Measurements from ENCODE around the gene KPNA3. TPM values are rescaled to one million over a fixed set of nuclear protein-coding genes. Genes with fewer than 3 reads are reported as not detected.
"Not testable (repeated sequence)": the region's sequence is repeated elsewhere in the genome, so short reads cannot be mapped to it uniquely, and the experiment has no call there.

The KPNA3 gene
- polyA plus RNA-seq, 1 donor from 2014 or later, result 41.7 TPM

DNA sequence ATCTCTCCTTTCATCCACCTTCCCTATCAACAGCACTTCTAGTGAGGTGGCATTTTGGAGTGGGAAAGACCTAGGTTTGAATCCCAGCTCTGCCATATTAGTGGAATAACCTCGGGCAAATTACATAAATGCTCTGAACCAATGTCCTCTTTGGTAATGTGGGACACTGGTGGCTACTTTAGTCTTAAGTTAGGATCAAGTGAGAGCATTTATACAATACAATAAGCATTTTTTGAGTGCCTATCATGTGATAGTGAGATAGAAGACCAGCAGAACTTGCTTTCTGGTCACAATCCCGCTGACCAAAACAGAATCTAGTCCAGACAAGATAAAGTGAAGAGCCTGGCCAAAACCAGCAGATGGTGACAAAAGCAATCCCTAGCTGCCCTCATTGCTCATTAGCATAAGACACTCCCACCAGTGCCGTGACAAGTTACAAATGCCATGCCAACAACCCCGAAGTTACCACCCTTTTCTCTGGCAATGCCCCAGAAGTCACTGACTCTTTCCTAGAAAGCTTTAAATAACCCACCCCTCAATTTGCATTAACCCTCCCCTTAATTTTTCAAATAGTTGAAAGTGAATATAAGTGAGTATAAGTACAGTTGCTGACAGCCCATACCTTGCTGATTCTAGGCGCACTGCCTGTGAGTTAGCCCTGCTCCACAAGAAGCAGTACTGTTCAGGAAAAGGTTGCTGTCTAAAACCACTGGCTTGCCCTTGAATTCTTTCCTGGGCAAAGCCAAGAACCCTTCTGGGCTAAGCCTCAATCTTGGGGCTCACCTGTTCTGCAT lies 28.9 kb upstream of the KPNA3 start:
- Histone ChIP-seq H3K27ac (ENCODE audit: low read length) (no peak overlapping the region), H4K20me1 (ENCODE audit: insufficient read depth) (no peaks in the 10 kb centered on the region), H3K27me3 (ENCODE audit: insufficient read depth, low read depth, low read length) (no peaks in the 10 kb centered on the region), H3K4me2 (ENCODE audit: low read length) (no peak overlapping the region), H3K9me2 (ENCODE audit: insufficient read depth, low read length) (no peaks in the 10 kb centered on the region), H3K36me3 (ENCODE audit: insufficient read depth, low read length) (no peaks in the 10 kb centered on the region), H3K79me2 (replicated peaks; ENCODE audit: insufficient read depth, low read length) (no peaks in the 10 kb centered on the region), H3K9me3 (ENCODE audit: low read length) (no peaks in the 10 kb centered on the region), H3K9ac (ENCODE audit: low read length) (no peak overlapping the region), H3F3A (ENCODE audit: insufficient read depth, low read length, poor library complexity, severe bottlenecking) (no peaks in the 10 kb centered on the region), H2AFZ (ENCODE audit: low read depth, low read length) (no peak overlapping the region), H3K4me3 (ENCODE audit: low read length) (no peak overlapping the region)
- TF ChIP-seq POLR2AphosphoS5 (IDR thresholded peaks at IDR 0.05) (no peak), RAD21 (conservative IDR thresholded peaks at IDR 0.05) (no peak), EZH2 (IDR thresholded peaks at IDR 0.05; ENCODE audit: borderline replicate concordance, insufficient read depth, low read length, poor library complexity, severe bottlenecking) (no peak), TAF1 (IDR thresholded peaks at IDR 0.05; ENCODE audit: low read depth) (no peak), EP300 (conservative IDR thresholded peaks at IDR 0.05; ENCODE audit: poor library complexity, severe bottlenecking) (no peak), SMC3 (conservative IDR thresholded peaks at IDR 0.05; ENCODE audit: poor library complexity) (no peak), MXI1 (conservative IDR thresholded peaks at IDR 0.05; ENCODE audit: poor library complexity, severe bottlenecking) (no peak)
- TF ChIP-seq, protein P1, sequence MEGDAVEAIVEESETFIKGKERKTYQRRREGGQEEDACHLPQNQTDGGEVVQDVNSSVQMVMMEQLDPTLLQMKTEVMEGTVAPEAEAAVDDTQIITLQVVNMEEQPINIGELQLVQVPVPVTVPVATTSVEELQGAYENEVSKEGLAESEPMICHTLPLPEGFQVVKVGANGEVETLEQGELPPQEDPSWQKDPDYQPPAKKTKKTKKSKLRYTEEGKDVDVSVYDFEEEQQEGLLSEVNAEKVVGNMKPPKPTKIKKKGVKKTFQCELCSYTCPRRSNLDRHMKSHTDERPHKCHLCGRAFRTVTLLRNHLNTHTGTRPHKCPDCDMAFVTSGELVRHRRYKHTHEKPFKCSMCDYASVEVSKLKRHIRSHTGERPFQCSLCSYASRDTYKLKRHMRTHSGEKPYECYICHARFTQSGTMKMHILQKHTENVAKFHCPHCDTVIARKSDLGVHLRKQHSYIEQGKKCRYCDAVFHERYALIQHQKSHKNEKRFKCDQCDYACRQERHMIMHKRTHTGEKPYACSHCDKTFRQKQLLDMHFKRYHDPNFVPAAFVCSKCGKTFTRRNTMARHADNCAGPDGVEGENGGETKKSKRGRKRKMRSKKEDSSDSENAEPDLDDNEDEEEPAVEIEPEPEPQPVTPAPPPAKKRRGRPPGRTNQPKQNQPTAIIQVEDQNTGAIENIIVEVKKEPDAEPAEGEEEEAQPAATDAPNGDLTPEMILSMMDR (IDR thresholded peaks at IDR 0.05; ENCODE audit: poor library complexity, severe bottlenecking), result no peak
- TF ChIP-seq, protein P2, sequence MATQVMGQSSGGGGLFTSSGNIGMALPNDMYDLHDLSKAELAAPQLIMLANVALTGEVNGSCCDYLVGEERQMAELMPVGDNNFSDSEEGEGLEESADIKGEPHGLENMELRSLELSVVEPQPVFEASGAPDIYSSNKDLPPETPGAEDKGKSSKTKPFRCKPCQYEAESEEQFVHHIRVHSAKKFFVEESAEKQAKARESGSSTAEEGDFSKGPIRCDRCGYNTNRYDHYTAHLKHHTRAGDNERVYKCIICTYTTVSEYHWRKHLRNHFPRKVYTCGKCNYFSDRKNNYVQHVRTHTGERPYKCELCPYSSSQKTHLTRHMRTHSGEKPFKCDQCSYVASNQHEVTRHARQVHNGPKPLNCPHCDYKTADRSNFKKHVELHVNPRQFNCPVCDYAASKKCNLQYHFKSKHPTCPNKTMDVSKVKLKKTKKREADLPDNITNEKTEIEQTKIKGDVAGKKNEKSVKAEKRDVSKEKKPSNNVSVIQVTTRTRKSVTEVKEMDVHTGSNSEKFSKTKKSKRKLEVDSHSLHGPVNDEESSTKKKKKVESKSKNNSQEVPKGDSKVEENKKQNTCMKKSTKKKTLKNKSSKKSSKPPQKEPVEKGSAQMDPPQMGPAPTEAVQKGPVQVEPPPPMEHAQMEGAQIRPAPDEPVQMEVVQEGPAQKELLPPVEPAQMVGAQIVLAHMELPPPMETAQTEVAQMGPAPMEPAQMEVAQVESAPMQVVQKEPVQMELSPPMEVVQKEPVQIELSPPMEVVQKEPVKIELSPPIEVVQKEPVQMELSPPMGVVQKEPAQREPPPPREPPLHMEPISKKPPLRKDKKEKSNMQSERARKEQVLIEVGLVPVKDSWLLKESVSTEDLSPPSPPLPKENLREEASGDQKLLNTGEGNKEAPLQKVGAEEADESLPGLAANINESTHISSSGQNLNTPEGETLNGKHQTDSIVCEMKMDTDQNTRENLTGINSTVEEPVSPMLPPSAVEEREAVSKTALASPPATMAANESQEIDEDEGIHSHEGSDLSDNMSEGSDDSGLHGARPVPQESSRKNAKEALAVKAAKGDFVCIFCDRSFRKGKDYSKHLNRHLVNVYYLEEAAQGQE (IDR thresholded peaks at IDR 0.05; ENCODE audit: borderline replicate concordance), result no peak

DNA sequence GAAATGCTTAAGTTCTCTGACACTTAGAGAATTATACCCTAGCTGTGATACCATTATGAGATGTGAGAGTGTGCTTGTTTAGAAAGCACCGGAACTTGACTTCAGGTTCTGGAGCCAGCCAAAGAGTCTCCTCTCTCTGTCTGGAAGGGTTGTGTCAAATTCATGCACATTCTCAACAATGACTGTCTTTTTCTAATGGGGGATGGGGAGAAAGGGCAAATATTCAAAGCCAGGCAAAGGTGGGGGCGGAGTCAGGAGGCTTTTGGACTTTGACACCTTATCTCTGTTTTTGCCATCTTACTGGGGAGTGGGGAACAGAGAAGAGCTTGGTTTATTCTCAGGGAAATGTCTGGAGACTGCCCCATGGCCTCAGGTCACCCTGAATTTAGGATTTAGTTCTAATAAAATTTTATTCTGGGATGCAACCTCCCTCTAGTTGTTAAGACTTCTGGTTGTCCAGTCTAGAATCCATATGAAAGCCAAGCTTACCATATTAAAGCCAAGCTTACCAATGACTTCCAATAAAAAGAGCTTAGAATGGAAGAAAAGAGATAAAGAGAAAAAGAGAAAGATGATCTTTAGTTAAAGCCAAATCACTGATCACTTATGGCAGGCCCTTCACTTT lies 28.2 kb upstream of the KPNA3 start:
- no peaks in the 10 kb centered on the region for H3K9me3 ChIP-seq (ENCODE audit: low read length)
- H3K4me2 ChIP-seq (ENCODE audit: low read length), result no peak overlapping the region
- H3K27ac ChIP-seq (ENCODE audit: low read length), result no peak overlapping the region
- H4K20me1 ChIP-seq (ENCODE audit: insufficient read depth), result no peaks in the 10 kb centered on the region
- TF ChIP-seq, protein P2 (IDR thresholded peaks at IDR 0.05; ENCODE audit: borderline replicate concordance), result no peak
- no peak for TF ChIP-seq RAD21 (conservative IDR thresholded peaks at IDR 0.05)
- no peak overlapping the region for H2AFZ ChIP-seq (ENCODE audit: low read depth, low read length)
- H3K36me3 ChIP-seq (ENCODE audit: insufficient read depth, low read length), result no peaks in the 10 kb centered on the region
- H3K9ac ChIP-seq (ENCODE audit: low read length), result no peak overlapping the region
- no peaks in the 10 kb centered on the region for H3F3A ChIP-seq (ENCODE audit: insufficient read depth, low read length, poor library complexity, severe bottlenecking)
- H3K27me3 ChIP-seq (ENCODE audit: insufficient read depth, low read depth, low read length), result no peaks in the 10 kb centered on the region
- H3K9me2 ChIP-seq (ENCODE audit: insufficient read depth, low read length), result no peaks in the 10 kb centered on the region
- H3K79me2 ChIP-seq (replicated peaks; ENCODE audit: insufficient read depth, low read length), result no peaks in the 10 kb centered on the region
- H3K4me3 ChIP-seq (ENCODE audit: low read length), result no peak overlapping the region

DNA sequence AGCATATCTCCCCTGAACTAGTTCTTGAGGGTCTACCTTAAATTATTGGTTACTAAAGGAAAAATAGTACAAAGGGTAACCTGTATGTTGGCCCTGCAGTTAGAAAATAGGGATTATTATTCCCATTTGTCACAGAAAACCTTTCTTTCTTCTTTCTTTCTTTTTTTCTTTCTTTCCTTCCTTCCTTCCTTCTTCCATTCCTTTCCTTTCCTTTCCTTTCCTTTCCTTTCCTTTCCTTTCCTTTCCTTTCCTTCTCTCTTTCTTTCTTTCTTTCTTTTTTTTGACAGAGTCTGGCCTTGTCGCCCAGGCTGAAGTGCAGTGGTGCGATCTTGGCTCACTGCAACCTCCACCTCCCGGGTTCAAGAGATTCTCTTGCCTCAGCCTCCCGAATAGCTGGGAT lies 23.6 kb upstream of the KPNA3 start:
- not testable (repeated sequence) for H3K27ac ChIP-seq (ENCODE audit: low read length); H3K9me3 ChIP-seq (ENCODE audit: low read length); H2AFZ ChIP-seq (ENCODE audit: low read depth, low read length); H3K9ac ChIP-seq (ENCODE audit: low read length); H3K9me2 ChIP-seq (ENCODE audit: insufficient read depth, low read length); H3K36me3 ChIP-seq (ENCODE audit: insufficient read depth, low read length); H3K4me3 ChIP-seq (ENCODE audit: low read length); H3F3A ChIP-seq (ENCODE audit: insufficient read depth, low read length, poor library complexity, severe bottlenecking); H3K27me3 ChIP-seq (ENCODE audit: insufficient read depth, low read depth, low read length); H3K79me2 ChIP-seq (replicated peaks; ENCODE audit: insufficient read depth, low read length); H3K4me2 ChIP-seq (ENCODE audit: low read length); H4K20me1 ChIP-seq (ENCODE audit: insufficient read depth)
